K562 (cell line): ENCODE data around the gene KRT77. TPM values are rescaled to one million over a fixed set of nuclear protein-coding genes. Genes with fewer than 3 reads are reported as not detected.

ENCODE experiments used
- ATAC-seq: fragments of 200-7000 bp; cut with Tn5 transposase; 3 replicates; pipeline ENCODE4 v1.9.1; 2020; ENCODE audit warnings: moderate library complexity
- BruUV-seq: library from RNA; stranded (reverse); fragments of 400-500 nt; replicated peaks from 2 replicates; lab custom pipeline; 2021; lab: Mats Ljungman, UMichigan
- CTCF ChIA-PET: fragments of 300-600 bp; formaldehyde crosslinking; extraction: SDS; loops from one replicate; lab custom pipeline; 2021; ENCODE audit warnings: low intra/inter-chr PET ratio; lab: Yijun Ruan, JAX
- POLR2A ChIA-PET: fragments of 300-600, 350-650 bp; sonication (Branson Sonifier 250); formaldehyde crosslinking; extraction: SDS; loops from one replicate; lab custom pipeline; 2021; ENCODE audit warnings: antibody characterized with exemption, inconsistent platforms; lab: Yijun Ruan, JAX
- DNase-seq, 4 experiments: peaks; one replicate each; pipeline versions ENCODE4 v3.0.0 to v3.0.0-alpha.2; 2011 to 2018; ENCODE audit warnings: low spot score in 3 of 4, mixed read lengths in 3 of 4; ENCODE audit errors: extremely low read depth in 1 of 4
- FAIRE-seq: peaks from 2 replicates; lab custom pipeline; 2011; peaks lifted over from hg19 to GRCh38; lab: Jason Lieb, UNC
- H2AFZ ChIP-seq: 2 replicates; pipeline ENCODE4 v1.6.0; 2011; ENCODE audit warnings: low read depth, low read length, control low read depth, inconsistent platforms
- H3K27ac ChIP-seq: fragments of 200-600 bp; 3 replicates; pipeline ENCODE4 v1.8.0; 2011; ENCODE audit warnings: low read depth, mild to moderate bottlenecking, control low read depth, inconsistent platforms, low read length, moderate library complexity, mixed read lengths; ENCODE audit errors: extremely low read depth
- H3K27me3 ChIP-seq, 2 experiments: fragments of 300-600 bp in 1 of 2; 2 replicates in 1 of 2; 3 replicates in 1 of 2; pipeline versions ENCODE4 v1.6.0 to v1.8.0; 2011; ENCODE audit warnings: inconsistent platforms in 2 of 2, low read length in 2 of 2, mild to moderate bottlenecking in 1 of 2, mixed read lengths in 1 of 2, moderate library complexity in 1 of 2; ENCODE audit not compliant: control insufficient read depth in 2 of 2, insufficient read depth in 2 of 2
- H3K36me3 ChIP-seq: fragments of 300-600 bp; 3 replicates; pipeline ENCODE4 v1.8.0; 2011; ENCODE audit warnings: mild to moderate bottlenecking, low read length, inconsistent platforms; ENCODE audit not compliant: control insufficient read depth, insufficient read depth
- H3K4me1 ChIP-seq, 2 experiments: fragments of 200-600 bp in 1 of 2; replicated peaks in 1 of 2; 2 replicates in 1 of 2; 3 replicates in 1 of 2; pipeline versions ENCODE4 v1.5.1 to v1.8.0; 2011; ENCODE audit warnings: inconsistent platforms in 2 of 2, low read length in 2 of 2, mild to moderate bottlenecking in 1 of 2, mixed read lengths in 1 of 2, moderate library complexity in 1 of 2; ENCODE audit not compliant: control insufficient read depth in 2 of 2, insufficient read depth in 2 of 2
- H3K4me2 ChIP-seq: 2 replicates; pipeline ENCODE4 v1.6.1; 2011; ENCODE audit warnings: low read length, control low read depth, inconsistent platforms, mixed read lengths; ENCODE audit not compliant: insufficient read depth
- H3K4me3 ChIP-seq: fragments of 200-600 bp; sonication (generic), shearing (Covaris generic); 2 replicates; pipeline ENCODE4 v1.5.1; 2016; ENCODE audit warnings: control low read depth, inconsistent platforms
- H3K79me2 ChIP-seq: fragments of 200-600 bp; 3 replicates; pipeline ENCODE4 v1.8.0; 2011; ENCODE audit warnings: low read length, inconsistent platforms; ENCODE audit not compliant: control insufficient read depth, insufficient read depth
- H3K9ac ChIP-seq, 2 experiments: 2 replicates each; pipeline versions ENCODE4 v1.6.0 to v1.6.1; 2011; ENCODE audit warnings: low read depth in 2 of 2, low read length in 2 of 2, control low read depth in 1 of 2, inconsistent platforms in 1 of 2, mild to moderate bottlenecking in 1 of 2, mixed read lengths in 1 of 2; ENCODE audit not compliant: insufficient read depth in 1 of 2
- H3K9me1 ChIP-seq: one replicate; pipeline ENCODE4 v1.6.0; 2011; ENCODE audit warnings: inconsistent platforms, mild to moderate bottlenecking, low read length, moderate library complexity; ENCODE audit not compliant: control insufficient read depth, insufficient read depth
- H3K9me3 ChIP-seq: replicated peaks from 2 replicates; pipeline ENCODE4 v1.5.1; 2011; ENCODE audit warnings: low read depth, low read length, inconsistent platforms; ENCODE audit not compliant: control insufficient read depth, insufficient read depth
- H4K20me1 ChIP-seq: replicated peaks from 2 replicates; pipeline ENCODE4 v1.6.1; 2011; ENCODE audit warnings: low read length, inconsistent platforms, mixed read lengths; ENCODE audit not compliant: control insufficient read depth, insufficient read depth
- E2F6 ChIP-seq, 2 experiments: IDR thresholded peaks; 2 replicates each; pipeline ENCODE4 v1.6.1; 2011; ENCODE audit warnings: borderline replicate concordance in 1 of 2, control low read depth in 1 of 2, low read depth in 1 of 2, low read length in 1 of 2, mild to moderate bottlenecking in 1 of 2, mixed read lengths in 1 of 2, moderate library complexity in 1 of 2; ENCODE audit not compliant: insufficient read depth in 1 of 2, insufficient read length in 1 of 2, poor library complexity in 1 of 2, severe bottlenecking in 1 of 2; ENCODE audit errors: extremely low read depth in 1 of 2
- L3MBTL2 ChIP-seq: fragments of 450-650 bp; IDR thresholded peaks from 2 replicates; pipeline ENCODE4 v1.6.1; 2016; ENCODE audit warnings: mild to moderate bottlenecking, moderate library complexity
- RBM22 ChIP-seq: fragments of 200-400 bp; formaldehyde crosslinking; IDR thresholded peaks from 2 replicates; pipeline ENCODE4 v1.6.1; 2018; ENCODE audit warnings: low read length, low read depth; ENCODE audit not compliant: poor library complexity, severe bottlenecking
- ZNF121 ChIP-seq: sonication (generic); formaldehyde crosslinking; conservative IDR thresholded peaks from 2 replicates; pipeline ENCODE4 v1.8.0; 2022; ENCODE audit warnings: missing genetic modification reagents
- WGBS: fragments of 100-300 bp; shearing (Covaris generic); methylation state at CpG from one replicate; pipeline ENCODE4 v1.1.6; 2016; ENCODE audit warnings: low coverage, mixed read lengths; ENCODE audit not compliant: insufficient coverage; ENCODE audit errors: missing lambda C conversion rate; 5-methylcytosine and 5-hydroxymethylcytosine counted together
- in situ Hi-C: fragments of 300-500 bp; cut with MboI; formaldehyde crosslinking; loops from 4 replicates; pipeline ENCODE4 v1.15.0; 2018; ENCODE audit warnings: inconsistent platforms, mixed read lengths
- intact Hi-C: fragments of 100-400 bp; cut with micrococcal nuclease; formaldehyde crosslinking; loops from 2 replicates; pipeline ENCODE4 v1.14.2; 2022
- polyA plus RNA-seq, 8 experiments: library from polyadenylated mRNA; depleted of rRNA in 4 of 8; stranded (reverse) in 5 of 8; unstranded in 3 of 8; fragments of >200 nt; fragmentation: Nextera tagmentation in 2 of 8; fragmentation: Illumina TruSeq in 1 of 8; extraction: Ambion mirVana in 2 of 8; extraction: Trizol in 1 of 8; gene quantifications; 2 replicates each; pipeline versions ENCODE4 v1.2.1 to v1.2.3, GENCODE V29; 2011 to 2014; ENCODE audit warnings: inconsistent platforms in 1 of 8, missing spikeins in 1 of 8
- total RNA-seq, 7 experiments: library from RNA; depleted of rRNA in 6 of 7; stranded (reverse); fragments of >200 nt in 6 of 7; fragmentation: Illumina TruSeq in 2 of 7; extraction: Trizol in 2 of 7; gene quantifications; 2 replicates each; pipeline versions ENCODE4 v1.2.1 to v1.2.3, GENCODE V29; 2011 to 2021; ENCODE audit warnings: low replicate concordance in 1 of 7
- TF ChIP-seq, protein P1 (sequence below): fragments of 450-650 bp; IDR thresholded peaks from 2 replicates; pipeline ENCODE4 v1.6.1; 2016; ENCODE audit warnings: mild to moderate bottlenecking, moderate library complexity

The KRT77 gene
- total and polyA plus RNA-seq, 9 of the 15 experiments (the other 6 are each of a cell fraction or from before 2014, with no cell fraction given): not detected

GRCh38 chr12:52713960-52714886, 10.9 kb upstream of the KRT77 start:
- H3K27ac ChIP-seq: no peak overlapping the region
- no peak overlapping the region for H2AFZ ChIP-seq
- peaks cover 0 to 12% of the 10 kb centered on the region in 2 experiments; a peak in 3 of 5 replicates for H3K4me1 ChIP-seq
- FAIRE-seq (no peak), DNase-seq (peak in 2 of 4 experiments; percentile 38 to 43), ATAC-seq (peak; percentile 57; the same call in 2 of the 3 replicates)
- H3K9me3 ChIP-seq: no peaks in the 10 kb centered on the region
- H3K27me3 ChIP-seq: peaks cover 35 to 36% of the 10 kb centered on the region in 2 experiments
- H3K36me3 ChIP-seq: no peaks in the 10 kb centered on the region
- H3K4me2 ChIP-seq: no peak overlapping the region
- no TSS peak for BruUV-seq
- peaks cover 11% of the 10 kb centered on the region; the same call in 1 of the 2 replicates for H4K20me1 ChIP-seq
- H3K9ac ChIP-seq: 0 out of 4 replicates have a peak overlapping the region, but pooled peaks of 1 of the 2 experiments have one; percentile 21
- WGBS: 6% methylated on average over 38 of the region's 72 CpGs
- ChIA-PET POLR2A (no interaction called here), CTCF (interaction anchor here (0.6 kb wide), 1 partner anchor 309 kb away, joined by 7 read pairs; no protein-coding TSS in a partner anchor)
- no peak overlapping the region for H3K4me3 ChIP-seq
- TF ChIP-seq, protein P1, sequence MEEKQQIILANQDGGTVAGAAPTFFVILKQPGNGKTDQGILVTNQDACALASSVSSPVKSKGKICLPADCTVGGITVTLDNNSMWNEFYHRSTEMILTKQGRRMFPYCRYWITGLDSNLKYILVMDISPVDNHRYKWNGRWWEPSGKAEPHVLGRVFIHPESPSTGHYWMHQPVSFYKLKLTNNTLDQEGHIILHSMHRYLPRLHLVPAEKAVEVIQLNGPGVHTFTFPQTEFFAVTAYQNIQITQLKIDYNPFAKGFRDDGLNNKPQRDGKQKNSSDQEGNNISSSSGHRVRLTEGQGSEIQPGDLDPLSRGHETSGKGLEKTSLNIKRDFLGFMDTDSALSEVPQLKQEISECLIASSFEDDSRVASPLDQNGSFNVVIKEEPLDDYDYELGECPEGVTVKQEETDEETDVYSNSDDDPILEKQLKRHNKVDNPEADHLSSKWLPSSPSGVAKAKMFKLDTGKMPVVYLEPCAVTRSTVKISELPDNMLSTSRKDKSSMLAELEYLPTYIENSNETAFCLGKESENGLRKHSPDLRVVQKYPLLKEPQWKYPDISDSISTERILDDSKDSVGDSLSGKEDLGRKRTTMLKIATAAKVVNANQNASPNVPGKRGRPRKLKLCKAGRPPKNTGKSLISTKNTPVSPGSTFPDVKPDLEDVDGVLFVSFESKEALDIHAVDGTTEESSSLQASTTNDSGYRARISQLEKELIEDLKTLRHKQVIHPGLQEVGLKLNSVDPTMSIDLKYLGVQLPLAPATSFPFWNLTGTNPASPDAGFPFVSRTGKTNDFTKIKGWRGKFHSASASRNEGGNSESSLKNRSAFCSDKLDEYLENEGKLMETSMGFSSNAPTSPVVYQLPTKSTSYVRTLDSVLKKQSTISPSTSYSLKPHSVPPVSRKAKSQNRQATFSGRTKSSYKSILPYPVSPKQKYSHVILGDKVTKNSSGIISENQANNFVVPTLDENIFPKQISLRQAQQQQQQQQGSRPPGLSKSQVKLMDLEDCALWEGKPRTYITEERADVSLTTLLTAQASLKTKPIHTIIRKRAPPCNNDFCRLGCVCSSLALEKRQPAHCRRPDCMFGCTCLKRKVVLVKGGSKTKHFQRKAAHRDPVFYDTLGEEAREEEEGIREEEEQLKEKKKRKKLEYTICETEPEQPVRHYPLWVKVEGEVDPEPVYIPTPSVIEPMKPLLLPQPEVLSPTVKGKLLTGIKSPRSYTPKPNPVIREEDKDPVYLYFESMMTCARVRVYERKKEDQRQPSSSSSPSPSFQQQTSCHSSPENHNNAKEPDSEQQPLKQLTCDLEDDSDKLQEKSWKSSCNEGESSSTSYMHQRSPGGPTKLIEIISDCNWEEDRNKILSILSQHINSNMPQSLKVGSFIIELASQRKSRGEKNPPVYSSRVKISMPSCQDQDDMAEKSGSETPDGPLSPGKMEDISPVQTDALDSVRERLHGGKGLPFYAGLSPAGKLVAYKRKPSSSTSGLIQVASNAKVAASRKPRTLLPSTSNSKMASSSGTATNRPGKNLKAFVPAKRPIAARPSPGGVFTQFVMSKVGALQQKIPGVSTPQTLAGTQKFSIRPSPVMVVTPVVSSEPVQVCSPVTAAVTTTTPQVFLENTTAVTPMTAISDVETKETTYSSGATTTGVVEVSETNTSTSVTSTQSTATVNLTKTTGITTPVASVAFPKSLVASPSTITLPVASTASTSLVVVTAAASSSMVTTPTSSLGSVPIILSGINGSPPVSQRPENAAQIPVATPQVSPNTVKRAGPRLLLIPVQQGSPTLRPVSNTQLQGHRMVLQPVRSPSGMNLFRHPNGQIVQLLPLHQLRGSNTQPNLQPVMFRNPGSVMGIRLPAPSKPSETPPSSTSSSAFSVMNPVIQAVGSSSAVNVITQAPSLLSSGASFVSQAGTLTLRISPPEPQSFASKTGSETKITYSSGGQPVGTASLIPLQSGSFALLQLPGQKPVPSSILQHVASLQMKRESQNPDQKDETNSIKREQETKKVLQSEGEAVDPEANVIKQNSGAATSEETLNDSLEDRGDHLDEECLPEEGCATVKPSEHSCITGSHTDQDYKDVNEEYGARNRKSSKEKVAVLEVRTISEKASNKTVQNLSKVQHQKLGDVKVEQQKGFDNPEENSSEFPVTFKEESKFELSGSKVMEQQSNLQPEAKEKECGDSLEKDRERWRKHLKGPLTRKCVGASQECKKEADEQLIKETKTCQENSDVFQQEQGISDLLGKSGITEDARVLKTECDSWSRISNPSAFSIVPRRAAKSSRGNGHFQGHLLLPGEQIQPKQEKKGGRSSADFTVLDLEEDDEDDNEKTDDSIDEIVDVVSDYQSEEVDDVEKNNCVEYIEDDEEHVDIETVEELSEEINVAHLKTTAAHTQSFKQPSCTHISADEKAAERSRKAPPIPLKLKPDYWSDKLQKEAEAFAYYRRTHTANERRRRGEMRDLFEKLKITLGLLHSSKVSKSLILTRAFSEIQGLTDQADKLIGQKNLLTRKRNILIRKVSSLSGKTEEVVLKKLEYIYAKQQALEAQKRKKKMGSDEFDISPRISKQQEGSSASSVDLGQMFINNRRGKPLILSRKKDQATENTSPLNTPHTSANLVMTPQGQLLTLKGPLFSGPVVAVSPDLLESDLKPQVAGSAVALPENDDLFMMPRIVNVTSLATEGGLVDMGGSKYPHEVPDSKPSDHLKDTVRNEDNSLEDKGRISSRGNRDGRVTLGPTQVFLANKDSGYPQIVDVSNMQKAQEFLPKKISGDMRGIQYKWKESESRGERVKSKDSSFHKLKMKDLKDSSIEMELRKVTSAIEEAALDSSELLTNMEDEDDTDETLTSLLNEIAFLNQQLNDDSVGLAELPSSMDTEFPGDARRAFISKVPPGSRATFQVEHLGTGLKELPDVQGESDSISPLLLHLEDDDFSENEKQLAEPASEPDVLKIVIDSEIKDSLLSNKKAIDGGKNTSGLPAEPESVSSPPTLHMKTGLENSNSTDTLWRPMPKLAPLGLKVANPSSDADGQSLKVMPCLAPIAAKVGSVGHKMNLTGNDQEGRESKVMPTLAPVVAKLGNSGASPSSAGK: peak; percentile 68
- TF ChIP-seq RBM22: no peak
- TF ChIP-seq E2F6 (IDR thresholded peaks at IDR 0.05; ENCODE audit: borderline replicate concordance in 1 of 2, extremely low read depth in 1 of 2, insufficient read depth in 1 of 2, insufficient read length in 1 of 2, low read depth in 1 of 2, low read length in 1 of 2, poor library complexity in 1 of 2, severe bottlenecking in 1 of 2): peak; percentile 24 to 58
- peak; percentile 64 for TF ChIP-seq ZNF121 (CRISPR knock-in tag)
- peak; percentile 89 for TF ChIP-seq L3MBTL2
- no peaks in the 10 kb centered on the region for H3K9me1 ChIP-seq
- H3K79me2 ChIP-seq: no peaks in the 10 kb centered on the region
- intact Hi-C loops (no loop called here), in situ Hi-C loops (no loop called here)
